CD8-positive, alpha-beta memory T cell (primary cell): ENCODE results near the gene TRPM4. TPM values are rescaled to one million over a fixed set of nuclear protein-coding genes. Genes with fewer than 3 reads are reported as not detected.
A peak's percentile ranks its signal among the peaks of the same experiment; 100 is the strongest.

ENCODE experiments used
- CTCF ChIA-PET: fragments of 350-600 bp; sonication (Branson Sonifier 250); formaldehyde crosslinking; loops from one replicate; lab custom pipeline; 2021; ENCODE audit warnings: antibody characterized with exemption; lab: Charles Lee
- POLR2A ChIA-PET: fragments of 350-600 bp; sonication (Branson Sonifier 250); formaldehyde crosslinking; loops from one replicate; lab custom pipeline; 2021; ENCODE audit warnings: antibody characterized with exemption; lab: Charles Lee
- DNase-seq, 5 donors: peaks; one replicate each; pipeline versions ENCODE4 v3.0.0 to v3.0.0-alpha.2; 2020 to 2022; ENCODE audit warnings: mixed read lengths in 1 of 5
- H3K27ac ChIP-seq: one replicate; pipeline ENCODE4 v1.7.0; 2013; ENCODE audit warnings: low read depth, mild to moderate bottlenecking, low read length, moderate library complexity
- H3K27me3 ChIP-seq: 2 replicates; pipeline ENCODE4 v1.7.0; 2013; ENCODE audit warnings: low read length, mild to moderate bottlenecking; ENCODE audit not compliant: insufficient read depth, poor library complexity, severe bottlenecking
- H3K36me3 ChIP-seq: 2 replicates; pipeline ENCODE4 v1.7.0; 2013; ENCODE audit warnings: mild to moderate bottlenecking, low read length, moderate library complexity; ENCODE audit not compliant: insufficient read depth
- H3K4me1 ChIP-seq: 2 replicates; pipeline ENCODE4 v1.7.0; 2013; ENCODE audit warnings: mild to moderate bottlenecking, low read length, moderate library complexity; ENCODE audit not compliant: insufficient read depth
- H3K4me3 ChIP-seq: 2 replicates; pipeline ENCODE4 v1.7.0; 2013; ENCODE audit warnings: mild to moderate bottlenecking, low read length
- H3K9me3 ChIP-seq: 2 replicates; pipeline ENCODE4 v1.7.0; 2013; ENCODE audit warnings: mild to moderate bottlenecking, low read length
- H3K27ac Mint-ChIP-seq, 8 donors: one replicate each; pipeline ENCODE4 v1.8.0; 2020 to 2021; ENCODE audit warnings: mixed read lengths in 8 of 8, mild to moderate bottlenecking in 6 of 8, inconsistent platforms in 3 of 8, moderate library complexity in 3 of 8
- H3K27me3 Mint-ChIP-seq, 2 donors: one replicate each; pipeline ENCODE4 v1.8.0; 2020 to 2021; ENCODE audit warnings: mixed read lengths in 2 of 2, mild to moderate bottlenecking in 1 of 2, moderate library complexity in 1 of 2
- H3K36me3 Mint-ChIP-seq, 3 donors: one replicate each; pipeline ENCODE4 v1.8.0; 2020 to 2021; ENCODE audit warnings: mixed read lengths in 3 of 3, inconsistent platforms in 1 of 3, mild to moderate bottlenecking in 1 of 3
- H3K4me1 Mint-ChIP-seq, 3 donors: one replicate each; pipeline ENCODE4 v1.8.0; 2020 to 2021; ENCODE audit warnings: mixed read lengths in 3 of 3, inconsistent platforms in 1 of 3, mild to moderate bottlenecking in 1 of 3
- H3K4me3 Mint-ChIP-seq, 7 donors: one replicate each; pipeline ENCODE4 v1.8.0; 2020 to 2021; ENCODE audit warnings: mixed read lengths in 7 of 7, mild to moderate bottlenecking in 6 of 7, moderate library complexity in 4 of 7, inconsistent platforms in 2 of 7
- H3K9me3 Mint-ChIP-seq, 5 donors: one replicate each; pipeline ENCODE4 v1.8.0; 2020 to 2022; ENCODE audit warnings: mixed read lengths in 5 of 5, mild to moderate bottlenecking in 3 of 5, moderate library complexity in 2 of 5, inconsistent platforms in 1 of 5
- polyA plus RNA-seq: library from polyadenylated mRNA; unstranded; fragments of 300-500 nt; fragmentation: Illumina TruSeq; gene quantifications from one replicate; pipeline ENCODE4 v1.2.3, GENCODE V29; 2021
- total RNA-seq, 2 experiments: library from RNA; stranded (reverse); gene quantifications; one replicate each; pipeline ENCODE4 v1.2.3, GENCODE V29; 2021

TRPM4 gene
- total and polyA plus RNA-seq, 3 experiments from 2014 or later = not detected

DNA sequence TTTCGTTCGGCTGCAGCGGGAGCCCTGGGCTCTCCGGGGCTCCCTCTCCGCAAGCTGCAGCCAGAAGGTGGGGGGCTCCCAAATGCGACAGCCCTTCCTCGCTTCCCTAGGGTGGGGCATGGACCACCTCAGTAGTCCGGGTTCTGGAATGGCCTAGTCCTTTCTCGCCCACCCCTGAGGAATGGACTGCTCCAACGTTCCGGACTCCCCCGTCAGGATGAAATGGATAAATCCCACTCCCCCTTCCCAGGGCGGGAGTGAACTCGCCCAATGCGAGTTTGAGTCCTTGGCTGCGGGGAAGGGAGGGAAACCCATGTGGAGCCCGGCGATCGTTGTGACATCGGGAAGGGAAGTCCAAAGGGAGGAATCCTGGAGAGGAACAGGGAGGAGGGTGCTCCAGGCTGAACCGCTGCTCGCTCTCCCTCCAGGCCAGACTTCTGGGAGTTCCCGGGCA lies 7.9 kb upstream of the TRPM4 start:
- H3K27ac Mint-ChIP-seq = peak overlapping the region in 1 of 8 donors; percentile 10
- H3K4me3 Mint-ChIP-seq = peak overlapping the region; percentile 67 to 92 (median 80)
- H3K36me3 Mint-ChIP-seq = no peaks in the 10 kb centered on the region
- no peaks in the 10 kb centered on the region for H3K9me3 ChIP-seq
- no peak for DNase-seq
- peaks cover 43% of the 10 kb centered on the region for H3K4me1 ChIP-seq
- peak overlapping the region; percentile 19 for H3K27ac ChIP-seq
- peaks cover 50 to 79% of the 10 kb centered on the region in 2 donors for H3K27me3 Mint-ChIP-seq
- ChIA-PET CTCF (interaction anchor here (1.3 to 3.0 kb wide), 4 partner anchors 22 to 156 kb away, joined by 3 to 9 read pairs (median 5); partner anchors contain the start of genes GYS1, LIN7B and RUVBL2), POLR2A (no interaction called here)
- H3K4me1 Mint-ChIP-seq = peaks cover 30 to 39% (median 31%) of the 10 kb centered on the region in 3 donors
- peaks cover 0 to 2% (median 0%) of the 10 kb centered on the region in 5 donors for H3K9me3 Mint-ChIP-seq
- peaks cover 46% of the 10 kb centered on the region for H3K27me3 ChIP-seq
- H3K36me3 ChIP-seq = no peaks in the 10 kb centered on the region
- peak overlapping the region; percentile 50 for H3K4me3 ChIP-seq

GRCh38 chr19:49150106-49150943 lies 7.3 kb upstream of the TRPM4 start:
- H3K27me3 ChIP-seq = peaks cover 46% of the 10 kb centered on the region
- ChIA-PET POLR2A (no interaction called here), CTCF (interaction anchor here (1.7 to 3.0 kb wide), 2 partner anchors 53 to 157 kb away, joined by 4 to 9 read pairs; partner anchors contain the start of genes GYS1 and RUVBL2)
- peak overlapping the region; percentile 19 for H3K27ac ChIP-seq
- Mint-ChIP-seq H3K27ac (no peak overlapping the region), H3K36me3 (no peaks in the 10 kb centered on the region), H3K9me3 (peaks cover 0 to 2% (median 0%) of the 10 kb centered on the region in 5 donors), H3K27me3 (peaks cover 51 to 79% of the 10 kb centered on the region in 2 donors), H3K4me3 (peak overlapping the region; percentile 67 to 92 (median 79)), H3K4me1 (peaks cover 29 to 39% (median 30%) of the 10 kb centered on the region in 3 donors)
- H3K9me3 ChIP-seq = no peaks in the 10 kb centered on the region
- H3K36me3 ChIP-seq = no peaks in the 10 kb centered on the region
- peak overlapping the region; percentile 50 for H3K4me3 ChIP-seq
- DNase-seq = peak in 3 of 5 donors; percentile 21 to 51 (median 34)
- peaks cover 43% of the 10 kb centered on the region for H3K4me1 ChIP-seq

DNA sequence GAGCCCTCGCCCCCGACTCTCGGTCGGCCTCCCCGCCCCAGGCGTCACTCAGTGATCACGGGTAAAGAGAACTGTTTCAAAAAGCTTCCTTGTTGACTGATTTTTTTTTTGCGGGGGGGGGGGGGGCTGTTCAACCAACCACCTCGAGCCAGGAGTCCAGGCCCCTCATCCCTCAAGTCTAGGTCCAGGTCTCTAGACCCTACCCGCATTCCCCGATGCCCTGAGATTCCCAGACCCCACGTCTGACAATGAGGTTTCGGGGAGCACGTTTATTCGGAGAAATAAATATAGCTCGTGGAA lies 6.7 kb upstream of the TRPM4 start:
- peaks cover 41% of the 10 kb centered on the region for H3K27me3 ChIP-seq
- no peak for DNase-seq
- H3K36me3 ChIP-seq = no peaks in the 10 kb centered on the region
- peaks cover 38% of the 10 kb centered on the region for H3K4me1 ChIP-seq
- ChIA-PET CTCF (interaction anchor here (1.7 to 3.0 kb wide), 2 partner anchors 53 to 157 kb away, joined by 4 to 9 read pairs; partner anchors contain the start of genes GYS1 and RUVBL2), POLR2A (no interaction called here)
- peak overlapping the region; percentile 19 for H3K27ac ChIP-seq
- Mint-ChIP-seq H3K9me3 (peaks cover 0 to 2% (median 0%) of the 10 kb centered on the region in 5 donors), H3K4me3 (peak overlapping the region in 5 of 7 donors; percentile 19 to 92 (median 73)), H3K27me3 (peaks cover 45 to 78% of the 10 kb centered on the region in 2 donors), H3K36me3 (no peaks in the 10 kb centered on the region), H3K27ac (no peak overlapping the region), H3K4me1 (peaks cover 24 to 36% (median 25%) of the 10 kb centered on the region in 3 donors)
- H3K4me3 ChIP-seq = peak overlapping the region; percentile 50
- no peaks in the 10 kb centered on the region for H3K9me3 ChIP-seq

- Mint-ChIP-seq H3K27me3 (peaks cover 46 to 77% of the 10 kb centered on the region in 2 donors), H3K36me3 (no peaks in the 10 kb centered on the region), H3K27ac (no peak overlapping the region), H3K4me1 (peaks cover 20 to 31% (median 24%) of the 10 kb centered on the region in 3 donors), H3K4me3 (peak overlapping the region; percentile 41 to 92 (median 52)), H3K9me3 (peaks cover 0 to 2% (median 0%) of the 10 kb centered on the region in 5 donors)
- POLR2A ChIA-PET = no interaction called here
- Histone ChIP-seq H3K9me3 (no peaks in the 10 kb centered on the region), H3K4me1 (peaks cover 33% of the 10 kb centered on the region), H3K27ac (no peak overlapping the region), H3K36me3 (no peaks in the 10 kb centered on the region), H3K4me3 (no peak overlapping the region), H3K27me3 (peaks cover 36% of the 10 kb centered on the region)
- CTCF ChIA-PET = interaction anchor here (1.7 to 3.0 kb wide), 2 partner anchors 54 to 158 kb away, joined by 4 to 9 read pairs; partner anchors contain the start of genes GYS1 and RUVBL2
- DNase-seq = peak in 2 of 5 donors; percentile 23 to 48
Measured at GRCh38 chr19:49151267-49152118, 6.1 kb upstream of the TRPM4 start.

DNA sequence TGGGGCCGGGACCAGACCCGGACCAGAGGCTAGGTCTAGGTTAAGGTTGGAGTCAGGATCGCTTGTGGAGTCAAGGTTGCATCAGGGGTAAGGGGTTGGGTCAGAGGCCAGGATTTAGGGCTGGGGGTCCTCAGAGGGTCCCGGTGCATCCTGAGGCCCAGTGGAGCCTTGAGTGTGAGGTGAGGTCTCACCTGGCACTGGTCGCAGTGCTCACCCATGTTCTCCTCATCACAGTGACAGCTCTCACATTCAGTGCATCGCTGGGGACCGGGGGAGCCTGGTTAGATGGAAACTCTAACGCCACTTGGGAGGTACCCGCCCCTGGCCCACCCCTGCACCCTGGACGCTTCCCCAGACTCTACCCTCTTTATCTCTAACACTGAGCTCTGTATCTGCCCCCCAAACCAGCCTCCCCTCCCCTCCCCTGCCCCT lies 5.5 kb upstream of the TRPM4 start:
- Histone ChIP-seq H3K27ac (no peak overlapping the region), H3K27me3 (peaks cover 36% of the 10 kb centered on the region), H3K9me3 (no peaks in the 10 kb centered on the region), H3K36me3 (no peaks in the 10 kb centered on the region), H3K4me1 (peaks cover 33% of the 10 kb centered on the region), H3K4me3 (no peak overlapping the region)
- POLR2A ChIA-PET = no interaction called here
- Mint-ChIP-seq H3K4me3 (peak overlapping the region in 5 of 7 donors; percentile 11 to 64 (median 50)), H3K36me3 (no peaks in the 10 kb centered on the region), H3K9me3 (peaks cover 0 to 2% (median 0%) of the 10 kb centered on the region in 5 donors), H3K27ac (no peak overlapping the region), H3K4me1 (peaks cover 20 to 31% (median 24%) of the 10 kb centered on the region in 3 donors), H3K27me3 (peaks cover 47 to 74% of the 10 kb centered on the region in 2 donors)
- no peak for DNase-seq
- CTCF ChIA-PET = no interaction called here

DNA sequence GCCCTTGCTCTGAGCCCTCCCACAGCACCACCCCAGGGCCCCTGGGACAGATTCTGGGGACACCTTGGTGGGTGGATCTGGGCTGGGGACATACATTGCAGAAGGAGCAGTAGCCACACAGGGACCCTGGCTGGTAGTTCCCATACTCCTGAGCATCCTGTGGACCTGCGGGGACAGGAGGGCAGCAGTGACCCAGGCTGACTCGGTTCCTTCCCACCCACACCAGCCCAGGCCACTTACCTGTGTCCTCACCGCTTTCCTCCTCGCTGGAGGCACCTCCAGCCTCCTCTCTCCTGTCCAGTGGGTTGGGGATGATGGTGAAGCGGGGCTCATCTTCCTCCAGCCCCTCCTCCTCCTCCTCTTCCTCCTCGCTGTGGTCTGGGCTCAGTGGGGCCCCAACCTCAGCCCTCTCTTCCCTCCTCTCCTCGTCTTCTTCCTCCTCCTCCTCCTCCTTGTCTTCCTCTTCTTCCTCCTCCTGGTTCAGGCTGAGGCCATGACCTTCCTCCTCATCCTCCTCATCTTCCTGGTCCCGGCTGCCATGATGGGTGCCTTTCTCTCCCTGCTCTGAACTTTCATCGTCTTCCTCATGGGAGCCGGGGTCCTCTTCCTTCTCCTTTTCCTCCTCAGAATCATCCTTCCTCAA lies 4.3 kb upstream of the TRPM4 start:
- Histone ChIP-seq H3K4me1 (peaks cover 39% of the 10 kb centered on the region), H3K9me3 (no peaks in the 10 kb centered on the region)
- POLR2A ChIA-PET = no interaction called here

GRCh38 chr19:49154279-49154678 lies 3.3 kb upstream of the TRPM4 start:
- peaks cover 34% of the 10 kb centered on the region for H3K4me1 ChIP-seq
- peak overlapping the region in 2 of 7 donors; percentile 21 to 68 for H3K4me3 Mint-ChIP-seq
- no peak for DNase-seq
- H3K4me3 ChIP-seq = no peak overlapping the region
- CTCF ChIA-PET = no interaction called here
- H3K27me3 ChIP-seq = peaks cover 36% of the 10 kb centered on the region
- POLR2A ChIA-PET = no interaction called here
- H3K9me3 Mint-ChIP-seq = peaks cover 0 to 2% (median 0%) of the 10 kb centered on the region in 5 donors
- H3K36me3 ChIP-seq = no peaks in the 10 kb centered on the region
- H3K27me3 Mint-ChIP-seq = peaks cover 40 to 72% of the 10 kb centered on the region in 2 donors
- H3K27ac Mint-ChIP-seq = no peak overlapping the region
- peak overlapping the region; percentile 77 for H3K27ac ChIP-seq
- H3K4me1 Mint-ChIP-seq = peaks cover 17 to 30% (median 26%) of the 10 kb centered on the region in 3 donors
- H3K9me3 ChIP-seq = no peaks in the 10 kb centered on the region
- H3K36me3 Mint-ChIP-seq = no peaks in the 10 kb centered on the region

More for the DNA sequence above, 4.3 kb upstream of the TRPM4 start:
- Mint-ChIP-seq H3K27me3 (peaks cover 39 to 74% of the 10 kb centered on the region in 2 donors), H3K27ac (no peak overlapping the region), H3K4me1 (peaks cover 21 to 35% (median 27%) of the 10 kb centered on the region in 3 donors), H3K36me3 (no peaks in the 10 kb centered on the region), H3K4me3 (peak overlapping the region in 4 of 7 donors; percentile 10 to 32 (median 23)), H3K9me3 (peaks cover 0 to 2% (median 0%) of the 10 kb centered on the region in 5 donors)
- no peak for DNase-seq
- CTCF ChIA-PET = no interaction called here
- no peaks in the 10 kb centered on the region for H3K36me3 ChIP-seq
- H3K4me3 ChIP-seq = no peak overlapping the region
- H3K27me3 ChIP-seq = peaks cover 40% of the 10 kb centered on the region
- H3K27ac ChIP-seq = no peak overlapping the region
